Measurements from ENCODE around the gene IFNA1.
A peak's percentile ranks its signal among the peaks of the same experiment; 100 is the strongest.
"Not testable (repeated sequence)": the region's sequence is repeated elsewhere in the genome, so short reads cannot be mapped to it uniquely, and the experiment has no call there.

Gene IFNA1
- total RNA-seq = 0 to 0.43 (median 0.07) reads per million in 18 experiments

DNA sequence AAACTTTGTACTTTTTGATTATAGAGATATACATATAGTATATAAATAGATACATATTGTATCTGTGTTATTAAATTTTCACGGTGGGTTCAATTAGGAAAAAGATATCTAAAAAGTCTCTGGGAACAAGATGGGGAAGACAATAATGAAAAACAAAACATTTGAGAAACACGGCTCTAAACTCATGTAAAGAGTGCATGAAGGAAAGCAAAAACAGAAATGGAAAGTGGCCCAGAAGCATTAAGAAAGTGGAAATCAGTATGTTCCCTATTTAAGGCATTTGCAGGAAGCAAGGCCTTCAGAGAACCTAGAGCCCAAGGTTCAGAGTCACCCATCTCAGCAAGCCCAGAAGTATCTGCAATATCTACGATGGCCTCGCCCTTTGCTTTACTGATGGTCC lies at the start of gene IFNA1:
Gene IFNA1, plus strand, starts transcription at position 301 of the 400 bp plus-strand sequence. Its CDS starts 69 bp downstream, at position 370.
- DNase-seq = no peak

DNA sequence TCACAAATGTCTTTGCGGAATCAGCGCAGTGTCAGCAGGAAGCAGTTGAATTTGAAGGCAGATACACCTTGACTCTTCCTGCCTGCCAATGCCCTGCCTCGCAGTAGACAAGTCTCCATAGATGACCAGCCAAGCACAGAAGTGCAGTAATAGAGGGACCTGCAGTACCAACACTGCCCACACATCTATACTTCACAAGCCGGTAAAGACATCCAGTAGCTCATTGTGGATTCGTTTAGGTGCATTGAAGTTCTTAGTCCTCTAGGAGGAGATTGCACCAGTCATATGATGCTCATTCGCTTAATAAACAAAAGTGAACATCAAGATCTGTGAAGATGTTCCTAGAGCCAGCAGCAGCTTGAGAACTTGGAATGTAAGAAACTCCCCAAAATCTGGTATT lies 48.0 kb upstream of the IFNA1 start:
- peak in 1 of 2 donors; percentile 11 for DNase-seq

DNA sequence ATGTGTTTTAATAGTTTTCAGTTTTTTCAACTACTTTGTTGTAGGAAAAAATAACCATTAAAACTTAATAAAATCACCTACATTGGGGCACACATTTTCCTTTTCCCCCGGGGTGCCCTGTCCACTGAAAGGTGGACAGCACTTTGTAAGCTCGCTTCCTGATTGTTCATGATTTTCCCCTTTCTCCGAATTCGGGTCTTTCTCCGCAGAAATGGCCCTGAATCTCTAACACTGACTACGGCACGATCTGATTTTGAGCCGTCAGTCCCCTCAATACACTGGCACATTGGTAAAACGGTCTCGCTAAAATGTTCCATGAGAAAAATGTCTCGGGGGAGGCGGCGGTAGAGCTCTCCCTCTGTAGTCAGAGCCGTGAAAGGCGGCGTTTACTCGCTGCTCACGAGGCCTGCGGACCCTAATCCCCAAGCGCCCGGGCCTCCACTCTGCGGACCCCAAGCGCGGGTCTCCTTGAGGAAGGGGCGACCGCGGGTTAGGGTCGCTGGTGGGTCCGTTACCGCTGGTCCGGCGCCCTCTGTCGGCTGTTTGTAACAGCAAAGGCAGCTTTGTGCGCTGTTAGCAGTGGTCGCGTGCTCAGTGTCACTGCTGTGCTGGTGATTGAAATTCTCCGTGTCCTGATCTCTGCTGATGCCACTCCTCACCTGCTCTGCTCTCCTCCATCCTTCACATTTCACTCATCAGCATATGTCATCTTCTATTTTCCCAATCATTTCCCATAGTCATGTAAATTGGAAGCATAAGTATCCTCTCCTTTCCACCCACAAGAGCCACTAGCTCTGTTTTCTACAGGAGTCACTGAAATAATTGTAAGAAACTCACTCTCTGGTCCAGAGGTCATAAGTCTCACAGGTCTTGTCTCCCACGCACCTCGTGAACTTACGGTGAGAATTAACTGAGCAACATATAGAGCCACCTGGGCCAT lies 44.2 kb upstream of the IFNA1 start:
- DNase-seq = no peak

DNA sequence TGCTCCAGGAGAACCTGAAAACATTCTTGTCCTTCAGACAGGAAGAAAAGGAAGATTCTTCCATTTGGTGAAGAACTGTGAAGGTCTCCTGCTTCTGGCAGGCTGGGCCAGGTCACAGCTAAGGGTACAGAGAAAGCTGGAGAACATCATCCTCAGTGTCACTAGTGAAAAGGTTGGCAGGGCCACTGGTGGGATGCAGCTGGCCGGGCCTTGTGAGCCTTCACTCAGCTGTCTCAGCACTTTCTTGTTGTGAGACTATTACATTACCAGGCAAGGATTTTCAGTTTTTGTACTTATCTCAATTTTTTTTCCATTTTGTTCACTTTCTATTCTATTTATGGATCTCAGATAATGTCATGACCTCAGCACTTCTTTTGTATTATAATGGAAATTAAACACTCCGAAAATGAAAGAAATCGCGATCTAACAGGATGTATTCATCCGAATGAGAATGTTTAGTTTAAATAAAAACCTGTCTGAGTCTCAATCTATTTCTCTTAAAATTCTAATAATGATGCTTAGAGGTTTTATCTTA lies 41.2 kb upstream of the IFNA1 start:
- no peak for DNase-seq

DNA sequence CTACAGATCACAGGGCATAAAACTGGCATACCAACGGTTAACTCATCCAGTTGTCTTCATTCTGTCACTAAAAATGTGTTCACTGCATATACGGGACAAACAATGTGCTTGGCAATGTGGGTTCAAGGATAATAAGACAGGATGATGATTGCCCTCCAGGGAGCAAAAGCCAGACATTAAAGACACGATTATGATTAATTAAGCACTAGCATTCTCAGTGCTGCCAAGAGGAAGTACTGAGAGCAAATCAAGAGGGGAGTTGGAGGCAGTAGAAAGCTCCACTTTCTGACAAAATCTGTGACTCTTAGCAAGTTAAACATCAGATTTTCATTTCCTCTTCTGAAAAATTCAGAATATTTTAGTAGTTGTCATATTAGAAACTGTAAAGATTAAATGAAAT lies 40.3 kb upstream of the IFNA1 start:
- peak in 1 of 2 donors; percentile 21 for DNase-seq

DNA sequence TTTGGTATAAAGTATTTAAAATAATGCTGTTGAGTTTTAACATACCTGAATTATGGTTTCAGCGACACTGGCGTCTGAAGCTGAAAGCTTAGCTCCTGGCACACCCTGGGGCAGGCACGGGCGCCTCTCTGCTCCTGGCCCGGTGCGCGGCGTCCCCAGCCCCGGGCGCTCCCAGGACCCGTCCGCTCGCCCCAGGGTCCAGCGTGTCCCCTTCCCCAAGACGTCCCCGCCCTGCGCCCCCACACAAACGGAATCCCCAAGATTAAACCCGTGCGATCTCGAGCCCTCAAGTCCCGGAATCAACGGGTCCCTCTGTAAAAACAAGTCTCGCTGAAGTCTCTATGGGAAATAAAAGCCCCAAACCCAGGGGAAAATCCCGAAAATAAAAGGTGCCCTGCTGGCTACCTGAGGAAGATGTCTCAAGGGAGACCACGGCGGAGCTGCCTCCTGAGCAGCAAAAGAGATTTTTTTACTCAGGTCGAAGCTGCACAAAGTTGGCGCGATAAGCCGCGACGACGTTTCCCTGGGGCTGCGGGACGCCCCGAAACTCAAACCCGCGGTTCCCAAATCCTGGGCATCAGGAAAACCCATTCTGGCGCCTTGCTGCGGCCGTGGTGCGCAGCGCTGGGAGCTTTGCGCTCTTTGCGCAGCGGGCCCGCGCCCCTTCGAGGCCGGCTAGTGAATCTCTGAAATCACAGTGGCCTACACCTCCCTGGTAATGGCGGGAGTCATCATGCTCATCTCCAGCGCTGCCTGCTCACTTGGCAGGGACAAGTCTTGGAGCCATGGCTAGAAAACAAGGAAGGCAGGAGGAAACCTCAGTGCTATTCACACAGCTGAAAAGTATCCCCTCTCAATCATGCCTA lies 37.6 kb upstream of the IFNA1 start:
- DNase-seq = no peak

DNA sequence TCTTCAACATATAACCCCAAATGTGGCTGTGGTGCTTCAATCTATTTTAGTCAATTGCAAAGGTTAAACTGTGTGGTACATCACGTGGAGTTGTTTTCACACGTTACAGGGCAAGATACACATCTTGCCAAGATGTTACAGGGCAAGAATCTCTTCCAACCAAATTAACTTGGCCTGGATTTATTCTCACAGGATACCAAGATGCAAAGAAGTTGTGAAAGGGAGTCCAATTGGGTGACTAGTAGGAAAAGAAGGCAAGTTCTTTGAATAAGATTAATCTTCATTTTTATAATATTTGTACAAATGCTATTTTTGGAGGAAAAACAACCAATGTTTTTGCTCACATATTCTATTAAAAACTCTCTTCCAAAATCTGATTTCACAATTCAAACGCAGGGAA lies 36.1 kb upstream of the IFNA1 start:
- DNase-seq = no peak

DNA sequence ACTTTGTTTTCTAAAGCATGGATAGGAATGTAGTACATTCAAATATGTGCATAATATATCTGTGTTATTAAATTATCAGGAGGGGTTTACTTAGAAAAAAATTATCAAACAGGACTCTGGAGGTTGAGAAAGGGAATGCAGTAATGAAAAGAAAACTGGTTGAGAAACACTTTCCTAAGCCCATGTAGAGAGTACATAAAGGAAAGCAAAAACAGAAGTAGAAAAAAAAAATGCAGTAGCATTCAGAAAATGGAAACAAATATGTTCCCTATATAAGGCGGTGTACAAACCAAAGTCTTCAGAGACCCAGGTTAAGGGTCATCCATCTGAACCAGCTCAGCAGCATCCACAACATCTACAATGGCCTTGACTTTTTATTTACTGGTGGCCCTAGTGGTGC lies 31.4 kb upstream of the IFNA1 start, which contains the start of gene IFNA8:
Gene IFNA8, plus strand, starts transcription at position 301 of the 400 bp plus-strand sequence. Its CDS starts 60 bp downstream, at position 361.
- no peak for DNase-seq

DNA sequence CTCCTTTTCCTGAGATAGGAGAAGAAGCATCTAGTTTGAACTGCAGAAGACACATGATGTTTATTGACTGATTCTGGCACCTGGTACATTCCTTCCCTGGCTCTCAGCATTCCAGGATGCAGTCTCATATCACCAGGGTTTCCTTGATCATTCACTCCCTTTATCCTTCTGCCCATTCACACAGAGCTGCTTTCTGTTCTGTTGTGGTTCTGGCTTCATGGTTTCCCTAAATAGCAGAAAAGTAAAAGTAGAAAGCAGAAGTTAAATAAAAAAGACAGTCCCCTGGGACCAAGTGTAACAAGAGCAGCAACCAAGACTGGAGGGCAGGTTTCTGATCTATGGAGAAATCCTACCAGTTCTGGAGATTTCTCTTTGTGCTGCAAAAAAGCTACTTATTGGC lies 28.1 kb upstream of the IFNA1 start:
- DNase-seq = no peak

DNA sequence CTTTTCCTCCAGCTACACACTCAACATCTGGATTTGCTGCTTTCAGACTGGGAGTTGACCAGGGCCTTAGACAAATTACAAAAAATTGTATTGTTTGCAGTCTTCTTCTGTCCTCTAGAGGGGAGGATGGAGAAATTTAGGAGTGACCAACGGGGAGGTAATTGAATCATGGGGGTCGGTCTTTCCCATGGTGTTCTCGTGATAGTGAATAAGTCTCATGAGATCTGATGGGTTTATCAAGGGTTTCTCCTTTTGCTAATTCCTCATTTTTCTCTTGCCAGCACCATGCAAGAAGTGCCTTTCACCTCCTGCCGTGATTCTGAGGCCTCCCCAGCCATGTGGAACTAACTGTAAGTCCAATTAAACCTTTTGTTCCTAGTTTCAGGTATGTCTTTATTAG lies 27.1 kb upstream of the IFNA1 start:
- peak; percentile 54 to 57 for DNase-seq

DNA sequence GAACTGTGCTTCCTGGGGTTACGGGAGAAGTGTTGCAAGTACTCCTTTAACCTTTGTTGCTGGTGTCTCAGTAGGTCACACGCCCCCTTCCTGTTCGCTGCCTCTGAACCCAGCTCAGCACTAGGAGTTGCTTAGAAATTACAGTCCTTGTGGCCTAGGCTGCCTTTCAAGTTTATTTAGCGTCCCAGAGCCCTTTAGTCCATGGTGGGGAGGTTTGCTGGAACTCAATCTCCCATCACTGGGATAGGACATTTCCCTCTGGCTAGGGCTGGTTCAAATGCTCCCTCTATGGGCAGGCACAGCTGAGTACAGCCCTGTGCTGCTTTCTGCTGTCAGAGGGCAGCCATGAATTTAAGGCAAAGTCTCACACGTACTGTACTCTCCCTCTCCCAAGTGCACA lies 26.6 kb upstream of the IFNA1 start:
- peak; percentile 20 to 24 for DNase-seq

DNA sequence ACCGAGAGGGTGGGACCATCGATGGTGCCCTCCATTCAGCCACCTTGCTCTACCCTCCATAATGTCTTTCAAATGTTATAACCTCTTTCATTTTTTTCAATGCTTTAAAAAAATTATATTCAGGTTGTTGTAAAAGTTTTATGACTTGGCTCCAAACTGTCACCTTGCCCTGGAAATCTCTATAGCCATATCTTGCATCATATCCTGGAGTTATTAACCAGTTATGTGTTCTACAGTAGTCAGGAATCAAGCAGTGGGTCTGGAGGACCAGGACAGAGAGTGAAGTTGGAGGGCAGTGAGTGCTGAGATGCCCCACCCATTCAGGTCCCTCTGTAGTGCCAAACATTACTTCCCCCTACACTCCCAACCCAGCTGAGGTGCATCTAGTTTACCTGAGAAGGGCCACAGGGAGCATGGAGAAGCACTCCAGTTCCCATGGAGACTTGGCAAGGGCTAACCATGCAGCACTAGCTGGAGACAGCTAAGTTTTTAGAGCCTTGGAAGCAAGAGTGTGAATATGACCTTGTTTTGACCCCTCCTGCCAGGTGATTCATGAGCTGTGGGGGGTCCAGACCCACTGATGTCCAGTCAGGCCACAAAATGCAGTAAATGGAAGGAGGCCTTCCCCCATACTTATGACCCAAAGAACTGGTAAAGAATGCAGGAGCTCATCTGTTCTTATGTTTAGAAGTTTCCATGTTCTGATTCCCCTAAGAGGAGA lies 25.9 kb upstream of the IFNA1 start:
- DNase-seq = no peak

DNA sequence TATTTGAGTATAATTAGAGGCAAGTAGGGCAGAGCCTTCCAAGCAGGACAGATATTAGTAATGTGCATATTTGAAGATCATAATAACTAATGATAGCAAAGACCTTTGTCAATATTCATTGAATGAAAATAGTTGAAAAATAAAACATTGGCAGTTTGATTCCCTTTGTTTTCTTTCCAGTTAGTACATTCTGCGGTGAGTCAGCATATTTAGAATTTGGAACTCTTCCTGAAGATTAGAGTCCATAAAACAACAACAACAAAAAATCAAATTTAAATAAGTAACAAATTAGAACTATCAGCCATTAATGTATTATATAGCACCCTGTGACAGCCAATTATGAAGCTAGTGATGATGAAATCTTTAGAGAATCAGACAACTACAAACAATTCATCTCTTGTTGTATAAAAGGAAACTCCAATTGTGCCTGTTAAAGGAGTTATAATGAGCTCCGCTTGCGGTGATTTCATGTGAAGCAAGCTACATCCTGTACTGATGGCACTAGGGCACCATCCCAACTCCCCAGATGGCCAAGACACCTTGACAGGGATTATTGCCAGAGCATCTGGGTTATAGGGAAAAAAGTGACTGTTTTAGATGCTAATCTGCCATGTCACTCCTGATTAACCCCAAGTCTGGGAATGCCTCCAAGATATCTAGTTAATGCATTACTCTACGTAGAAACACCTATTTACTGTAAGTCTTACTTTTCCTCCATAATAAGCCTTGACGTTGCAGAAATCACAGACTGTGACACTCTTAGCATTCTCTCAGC lies 24.6 kb upstream of the IFNA1 start:
- no peak for DNase-seq

DNA sequence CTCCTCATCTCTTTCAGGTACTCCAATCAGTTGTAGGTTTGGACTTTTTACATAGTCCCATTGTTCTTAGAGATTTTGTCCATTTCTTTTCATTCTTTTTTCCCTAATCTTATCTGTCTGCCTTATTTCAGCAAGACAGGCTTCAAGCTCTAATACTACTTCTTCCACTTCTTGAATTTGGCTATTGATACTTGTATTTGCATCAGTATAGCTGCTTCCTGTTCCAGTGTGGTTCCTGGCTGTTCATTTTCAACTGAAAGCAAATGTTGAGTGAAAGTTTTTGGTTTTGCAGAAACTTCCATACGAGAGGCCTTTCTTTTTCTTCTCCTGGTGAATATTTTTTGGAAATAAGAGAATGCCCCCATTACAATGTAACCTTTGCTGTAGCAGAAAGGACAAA lies 12.0 kb upstream of the IFNA1 start:
- DNase-seq = no peak

DNA sequence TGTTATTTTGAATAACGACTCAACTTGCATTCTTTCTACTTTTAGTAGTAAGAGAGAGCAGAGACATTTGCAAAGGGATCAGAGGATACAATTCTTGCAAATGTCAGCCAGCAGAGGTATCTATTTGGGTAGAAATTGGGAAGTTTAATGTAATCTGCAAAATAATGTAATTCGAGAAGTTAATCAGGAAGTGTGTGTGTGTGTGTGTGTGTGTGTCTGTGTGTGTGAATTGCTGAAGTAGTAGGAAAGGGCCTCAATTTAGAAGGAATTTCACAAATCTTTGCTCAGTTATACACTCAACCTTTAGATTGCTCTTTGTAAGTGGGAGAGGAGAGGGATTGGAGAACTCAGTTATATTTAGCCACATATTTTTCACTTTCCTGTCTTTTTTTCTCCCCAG lies 11.0 kb upstream of the IFNA1 start:
- peak; percentile 36 to 48 for DNase-seq

DNA sequence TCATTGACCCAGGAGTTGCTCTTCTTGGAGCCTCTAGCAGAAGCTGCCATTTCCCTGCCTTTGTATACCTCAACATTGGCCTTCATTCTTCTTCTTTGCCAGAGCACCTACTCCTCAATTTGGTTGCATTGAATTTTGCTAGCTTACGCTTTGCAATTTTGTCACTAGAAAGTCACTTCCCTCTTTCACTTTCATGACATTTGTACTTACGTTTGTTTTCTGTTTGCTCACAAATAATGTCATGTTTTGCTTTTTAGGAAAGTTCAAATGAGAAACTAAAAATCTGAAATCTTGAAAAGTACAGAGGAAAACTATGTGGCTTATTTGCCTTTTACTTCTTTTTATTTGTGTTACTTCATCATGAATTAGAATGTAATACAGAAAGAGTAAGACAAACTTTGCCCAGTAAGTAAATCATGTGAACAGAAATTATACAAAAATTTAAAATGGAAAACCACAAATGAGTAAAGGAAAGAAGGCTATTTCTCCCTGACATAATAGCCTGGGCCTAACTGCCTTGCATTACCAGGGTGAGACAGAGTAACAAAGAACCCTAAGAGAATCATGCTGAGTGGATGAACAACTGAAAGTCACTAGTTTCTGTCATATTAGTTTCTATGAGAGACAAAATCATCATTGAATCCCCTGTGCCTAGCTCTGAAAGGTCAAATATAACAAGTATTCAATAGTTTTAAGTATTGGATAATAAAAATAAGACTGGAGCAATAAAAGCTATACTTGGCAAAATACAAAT lies 7.4 kb upstream of the IFNA1 start:
- peak; percentile 15 to 27 for DNase-seq

DNA sequence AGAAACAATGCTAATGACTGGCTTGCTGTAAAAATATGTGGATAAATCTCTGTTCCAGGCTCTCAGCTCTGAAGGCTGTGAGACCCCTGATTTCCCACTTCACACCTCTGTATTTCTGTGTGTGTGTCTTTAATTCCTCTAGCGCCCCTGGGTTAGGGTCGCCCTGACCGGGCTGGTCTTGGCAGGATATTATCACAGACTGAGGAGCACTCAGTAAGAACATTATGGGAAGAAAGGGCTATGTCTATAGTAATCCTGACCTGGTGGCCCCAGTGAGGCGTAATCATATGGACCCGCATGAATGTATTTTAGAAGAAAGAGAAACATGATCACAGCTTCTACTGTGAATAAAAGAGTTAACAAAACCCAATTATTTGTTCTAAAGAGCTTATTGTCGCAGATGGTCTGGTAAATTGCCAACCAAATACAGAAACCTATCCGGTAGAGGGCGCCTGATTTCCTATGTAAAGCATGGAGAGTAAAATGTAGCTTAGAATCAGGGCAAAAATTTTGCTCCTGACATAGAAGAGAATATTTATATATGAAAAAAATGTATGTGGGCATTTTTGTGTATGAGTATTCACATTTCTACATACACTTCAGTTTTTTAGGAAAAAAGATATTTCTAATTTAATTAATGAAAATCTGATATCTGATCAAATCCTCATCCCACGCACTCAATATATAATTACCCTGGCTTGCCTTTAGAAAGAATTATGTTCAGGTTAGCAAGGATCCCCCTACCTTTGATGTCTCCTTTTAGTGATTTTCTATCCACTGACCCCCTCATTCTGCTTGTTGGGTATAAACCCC lies 5.8 kb upstream of the IFNA1 start:
- DNase-seq = peak; percentile 51 to 62

DNA sequence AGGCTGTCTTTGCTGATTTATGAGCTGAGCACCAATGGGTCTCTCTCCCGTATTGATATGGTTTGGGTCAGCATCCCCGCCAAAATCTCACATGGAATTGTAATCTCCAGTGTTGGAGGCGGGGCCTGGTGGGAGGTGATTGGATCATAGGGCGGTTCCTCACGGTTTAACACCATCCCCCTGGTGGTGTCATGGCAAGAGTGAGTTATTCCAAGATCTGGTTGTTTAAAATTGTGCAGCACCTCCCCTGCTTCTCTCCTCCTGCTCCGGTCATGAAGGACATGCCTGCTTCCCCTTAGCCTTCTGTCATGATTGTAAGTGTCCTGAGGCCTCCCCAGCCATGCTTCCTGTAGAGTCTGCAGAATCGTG lies 5.2 kb upstream of the IFNA1 start:
- DNase-seq = not testable (repeated sequence)

DNA sequence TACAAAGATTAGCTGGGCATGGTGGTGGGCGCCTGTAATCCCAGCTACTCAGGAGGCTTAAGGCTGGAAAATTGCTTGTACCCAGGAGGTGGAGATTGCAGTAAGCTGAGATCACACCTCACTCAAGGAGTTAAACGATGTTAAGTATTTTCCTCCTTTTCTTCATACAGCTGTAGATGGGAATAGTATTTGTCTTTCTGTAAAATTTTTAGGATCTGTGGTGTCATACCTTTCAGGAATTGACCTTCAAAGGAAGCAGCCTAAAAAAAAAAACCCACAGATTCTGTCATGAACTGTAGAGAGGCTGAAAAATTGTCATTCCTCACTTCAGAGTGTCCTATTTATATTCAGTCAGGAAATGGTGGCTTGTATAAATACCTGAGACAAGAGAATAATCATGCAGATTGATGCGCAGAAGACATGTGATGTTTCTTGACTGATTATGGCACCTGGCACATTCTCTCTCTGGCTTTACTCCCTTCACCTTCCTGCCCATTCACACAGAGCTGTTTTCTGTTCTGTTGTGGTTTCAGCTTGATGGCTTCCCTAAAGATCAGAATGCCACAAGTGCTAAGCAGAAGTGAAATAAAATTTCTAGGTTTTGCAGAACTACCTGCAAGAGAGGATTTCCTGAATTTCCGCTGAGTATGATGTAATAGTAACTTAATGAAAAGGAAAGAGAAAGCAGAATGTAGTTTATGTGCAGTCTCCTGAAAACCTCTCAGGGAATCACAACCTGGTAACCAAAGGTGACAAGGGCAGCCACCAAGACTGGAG lies 3.8 kb downstream of the IFNA1 start:
- DNase-seq = peak; percentile 59 to 87
